Large intestine (tissue), 3 donors: ENCODE data around the gene TOP1. TPM values are rescaled to one million over a fixed set of nuclear protein-coding genes. Genes with fewer than 3 reads are reported as not detected.

Experiments used
- DNase-seq, 2 donors: peaks; one replicate each; pipeline versions ENCODE4 v3.0.0 to v3.0.0-alpha.2; 2013
- H3K27ac ChIP-seq: one replicate; pipeline ENCODE4 v1.5.1; 2013; ENCODE audit warnings: low read length
- H3K27me3 ChIP-seq: 2 replicates; pipeline ENCODE4 v1.6.1; 2013; ENCODE audit warnings: low read length; ENCODE audit not compliant: control insufficient read depth, insufficient read depth
- H3K36me3 ChIP-seq: 2 replicates; pipeline ENCODE4 v1.6.1; 2013; ENCODE audit warnings: low read length; ENCODE audit not compliant: control insufficient read depth, insufficient read depth
- H3K4me1 ChIP-seq: one replicate; pipeline ENCODE4 v1.6.1; 2013; ENCODE audit warnings: low read length; ENCODE audit not compliant: control insufficient read depth, insufficient read depth
- H3K4me3 ChIP-seq: one replicate; pipeline ENCODE4 v1.5.1; 2013; ENCODE audit warnings: low read length
- H3K9me3 ChIP-seq: one replicate; pipeline ENCODE4 v1.6.1; 2013; ENCODE audit warnings: mild to moderate bottlenecking, low read depth, low read length, moderate library complexity; ENCODE audit not compliant: control insufficient read depth
- WGBS: methylation state at CpG from one replicate; pipeline ENCODE4 v1.1.5; 2013; ENCODE audit warnings: low lambda C conversion rate; ENCODE audit not compliant: insufficient coverage; 5-methylcytosine and 5-hydroxymethylcytosine counted together
- polyA plus RNA-seq: library from polyadenylated mRNA; unstranded; fragments of 120-200 nt; gene quantifications from one replicate; pipeline ENCODE4 v1.2.1, GENCODE V29; 2013

TOP1 gene
- polyA plus RNA-seq, 1 donor: 79.5 TPM

- no CpG with 5 or more reads among the region's 2 CpGs for WGBS
- Histone ChIP-seq H3K27me3 (no peaks in the 10 kb centered on the region), H3K27ac (no peak overlapping the region), H3K36me3 (no peaks in the 10 kb centered on the region), H3K4me3 (no peak overlapping the region), H3K9me3 (no peaks in the 10 kb centered on the region), H3K4me1 (peaks cover 3% of the 10 kb centered on the region)
- DNase-seq: no peak
Observed at GRCh38 chr20:40991181-40991889, 37.3 kb upstream of the TOP1 start.

DNA sequence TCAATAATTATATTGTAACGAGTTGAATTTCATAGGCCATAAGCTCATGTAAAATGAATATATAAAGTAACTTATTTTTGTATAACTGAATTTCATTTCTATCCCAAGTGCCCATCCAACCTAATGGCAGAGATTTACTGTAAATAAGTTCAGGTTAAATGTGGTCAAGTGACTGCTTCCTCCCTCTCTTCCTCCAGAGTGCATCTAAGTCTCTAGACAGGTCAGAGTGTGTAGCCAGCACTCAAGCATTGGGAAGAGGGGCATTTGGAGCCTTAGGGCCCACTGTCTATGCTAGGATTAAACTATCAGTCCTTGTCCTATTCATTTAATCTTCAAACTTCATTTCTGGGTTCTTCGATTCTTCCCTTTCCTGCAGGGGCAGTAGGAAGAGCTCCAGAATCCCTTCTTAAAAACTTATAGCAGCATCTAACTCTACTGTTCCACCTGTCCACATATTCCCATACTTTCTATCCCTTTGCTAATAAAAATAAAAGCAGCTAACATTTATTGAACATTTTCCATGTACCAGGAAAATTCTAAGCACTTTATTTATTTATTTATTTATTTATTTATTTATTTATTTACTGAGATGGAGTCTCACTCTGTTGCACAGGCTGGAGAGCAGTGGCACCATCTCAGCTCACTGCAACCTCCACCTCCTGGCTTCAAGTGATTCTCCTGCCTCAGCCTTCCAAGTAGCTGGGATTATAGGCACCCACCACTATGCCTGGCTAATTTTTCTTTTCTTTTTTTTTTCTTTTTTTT lies 36.1 kb upstream of the TOP1 start:
- no peak overlapping the region for H3K27ac ChIP-seq
- H3K36me3 ChIP-seq: no peaks in the 10 kb centered on the region
- WGBS: 100% methylated on average over 2 of the region's 2 CpGs
- DNase-seq: no peak
- no peaks in the 10 kb centered on the region for H3K27me3 ChIP-seq
- no peak overlapping the region for H3K4me3 ChIP-seq
- no peaks in the 10 kb centered on the region for H3K9me3 ChIP-seq
- peaks cover 3% of the 10 kb centered on the region for H3K4me1 ChIP-seq

GRCh38 chr20:40993794-40994540 lies 34.7 kb upstream of the TOP1 start:
- no peaks in the 10 kb centered on the region for H3K9me3 ChIP-seq
- peaks cover 3% of the 10 kb centered on the region for H3K4me1 ChIP-seq
- no CpG with 5 or more reads among the region's 5 CpGs for whole genome bisulfite sequencing
- no peak overlapping the region for H3K4me3 ChIP-seq
- H3K27ac ChIP-seq: no peak overlapping the region
- H3K36me3 ChIP-seq: no peaks in the 10 kb centered on the region
- DNase-seq: no peak
- H3K27me3 ChIP-seq: no peaks in the 10 kb centered on the region

DNA sequence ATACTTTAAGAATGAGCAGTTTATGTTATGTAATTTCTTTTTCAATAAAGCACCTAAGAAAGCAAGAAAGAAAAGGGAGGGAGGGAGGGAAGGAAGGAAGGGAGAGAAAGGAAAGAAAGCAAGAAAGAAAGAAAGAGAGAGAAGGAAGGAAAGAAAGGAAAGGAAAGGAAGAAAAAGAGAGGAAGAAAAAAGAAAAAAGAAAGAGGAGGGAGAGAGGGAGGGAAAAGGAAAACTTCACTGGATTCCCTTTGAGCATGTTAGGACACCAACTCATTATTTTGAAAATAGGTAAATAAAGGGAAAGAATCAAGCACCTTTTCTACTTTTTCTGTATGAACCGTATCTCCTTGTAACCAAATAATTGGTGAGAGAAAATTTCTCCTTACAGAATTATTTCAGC lies 32.3 kb upstream of the TOP1 start:
- H3K4me3 ChIP-seq: no peak overlapping the region
- no peaks in the 10 kb centered on the region for H3K36me3 ChIP-seq
- no peak overlapping the region for H3K27ac ChIP-seq
- WGBS: no CpG with 5 or more reads among the region's 1 CpG
- no peaks in the 10 kb centered on the region for H3K9me3 ChIP-seq
- no peaks in the 10 kb centered on the region for H3K4me1 ChIP-seq
- no peak for DNase-seq
- H3K27me3 ChIP-seq: no peaks in the 10 kb centered on the region

DNA sequence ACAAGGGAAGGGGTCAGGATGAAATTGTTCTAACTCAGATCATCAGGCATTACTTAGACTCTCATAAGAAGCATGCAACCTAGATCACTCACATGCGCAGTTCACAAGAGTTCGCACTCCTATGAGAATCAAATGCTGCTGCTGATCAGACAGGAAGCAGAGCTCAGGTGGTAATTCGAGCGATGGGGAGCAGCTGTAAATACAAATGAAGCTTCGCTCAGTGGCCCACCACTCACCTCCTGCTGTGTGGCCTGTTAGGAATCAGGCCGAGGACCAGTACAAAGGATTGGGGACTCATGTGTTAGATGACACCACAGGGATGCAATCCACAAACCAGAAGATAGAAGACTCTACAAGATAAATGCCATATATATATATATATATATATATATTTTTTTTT lies 31.5 kb upstream of the TOP1 start:
- Histone ChIP-seq H3K27me3 (no peaks in the 10 kb centered on the region), H3K36me3 (no peaks in the 10 kb centered on the region), H3K27ac (no peak overlapping the region), H3K4me1 (no peaks in the 10 kb centered on the region), H3K9me3 (no peaks in the 10 kb centered on the region), H3K4me3 (no peak overlapping the region)
- DNase-seq: no peak
- no CpG with 5 or more reads among the region's 6 CpGs for WGBS

DNA sequence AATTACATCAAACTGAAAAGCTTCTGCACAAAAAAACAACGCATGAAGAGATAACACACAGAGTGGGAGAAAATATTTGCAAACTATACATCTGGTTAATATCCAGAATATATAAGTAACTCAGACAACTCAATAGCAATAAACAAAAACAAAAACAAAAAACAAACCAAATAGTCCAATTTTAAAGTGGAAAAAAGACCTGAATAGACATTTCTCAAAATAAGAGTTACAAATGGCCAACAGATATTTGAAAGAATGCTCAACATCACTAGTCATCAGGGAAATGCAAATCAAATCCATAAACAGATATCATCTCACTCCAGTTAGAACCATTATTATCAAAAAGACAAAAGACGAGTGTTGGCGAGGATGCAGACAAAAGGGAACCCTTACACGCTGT lies 28.8 kb upstream of the TOP1 start:
- Histone ChIP-seq H3K27ac (no peak overlapping the region), H3K4me3 (no peak overlapping the region), H3K9me3 (no peaks in the 10 kb centered on the region), H3K27me3 (no peaks in the 10 kb centered on the region), H3K36me3 (no peaks in the 10 kb centered on the region), H3K4me1 (peaks cover 15% of the 10 kb centered on the region)
- WGBS: 81% methylated on average over 4 of the region's 4 CpGs
- no peak for DNase-seq

DNA sequence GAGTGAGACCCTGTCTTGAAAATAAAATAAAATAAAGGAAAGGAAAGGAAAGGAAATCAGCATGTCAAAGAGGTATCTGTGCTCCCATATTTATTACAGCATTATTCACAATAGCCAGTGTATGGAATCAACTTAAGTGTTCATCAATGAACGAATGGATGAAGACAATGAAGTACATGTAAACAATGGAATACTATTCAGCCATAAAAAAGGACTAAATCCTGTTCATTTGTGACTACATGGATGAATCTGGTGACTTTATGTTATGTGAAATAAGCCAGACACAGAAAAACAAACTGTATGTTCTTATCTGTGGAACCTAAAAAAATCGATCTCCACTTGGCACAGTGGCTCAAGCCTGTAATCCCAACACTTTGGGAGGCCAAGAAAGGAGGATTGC lies 28.0 kb upstream of the TOP1 start:
- H3K36me3 ChIP-seq: no peaks in the 10 kb centered on the region
- H3K27me3 ChIP-seq: no peaks in the 10 kb centered on the region
- no peaks in the 10 kb centered on the region for H3K9me3 ChIP-seq
- H3K4me1 ChIP-seq: peaks cover 15% of the 10 kb centered on the region
- no peak overlapping the region for H3K27ac ChIP-seq
- H3K4me3 ChIP-seq: no peak overlapping the region
- no peak for DNase-seq
- 80% methylated on average over 1 of the region's 2 CpGs for WGBS

- Histone ChIP-seq H3K9me3 (peaks cover 5% of the 10 kb centered on the region), H3K4me3 (no peak overlapping the region), H3K36me3 (no peaks in the 10 kb centered on the region), H3K27ac (no peak overlapping the region), H3K4me1 (peaks cover 15% of the 10 kb centered on the region), H3K27me3 (no peaks in the 10 kb centered on the region)
- whole genome bisulfite sequencing: 100% methylated on average over 4 of the region's 4 CpGs
- no peak for DNase-seq
Observed at GRCh38 chr20:41001497-41001896, 27.1 kb upstream of the TOP1 start.

DNA sequence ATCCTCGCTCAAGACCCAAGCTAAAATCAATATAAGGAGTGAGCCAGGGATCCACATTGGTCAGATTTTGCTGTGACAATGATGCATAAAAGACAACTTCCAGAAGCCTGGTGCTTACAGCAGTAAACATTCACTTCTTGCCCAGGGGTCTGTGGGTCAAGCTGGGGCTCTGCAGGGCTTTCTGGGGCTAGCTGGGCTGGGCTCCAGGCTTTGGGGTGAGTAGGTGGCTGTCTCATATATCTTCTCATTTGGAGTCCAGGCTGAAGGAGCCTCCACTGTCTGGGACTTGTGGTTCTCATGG lies 25.8 kb upstream of the TOP1 start:
- DNase-seq: no peak
- Histone ChIP-seq H3K36me3 (no peaks in the 10 kb centered on the region), H3K27ac (peak overlapping the region; percentile 89), H3K4me3 (no peak overlapping the region), H3K9me3 (peaks cover 6% of the 10 kb centered on the region), H3K4me1 (peaks cover 15% of the 10 kb centered on the region), H3K27me3 (no peaks in the 10 kb centered on the region)
- WGBS: 100% methylated on average over 1 of the region's 1 CpG

DNA sequence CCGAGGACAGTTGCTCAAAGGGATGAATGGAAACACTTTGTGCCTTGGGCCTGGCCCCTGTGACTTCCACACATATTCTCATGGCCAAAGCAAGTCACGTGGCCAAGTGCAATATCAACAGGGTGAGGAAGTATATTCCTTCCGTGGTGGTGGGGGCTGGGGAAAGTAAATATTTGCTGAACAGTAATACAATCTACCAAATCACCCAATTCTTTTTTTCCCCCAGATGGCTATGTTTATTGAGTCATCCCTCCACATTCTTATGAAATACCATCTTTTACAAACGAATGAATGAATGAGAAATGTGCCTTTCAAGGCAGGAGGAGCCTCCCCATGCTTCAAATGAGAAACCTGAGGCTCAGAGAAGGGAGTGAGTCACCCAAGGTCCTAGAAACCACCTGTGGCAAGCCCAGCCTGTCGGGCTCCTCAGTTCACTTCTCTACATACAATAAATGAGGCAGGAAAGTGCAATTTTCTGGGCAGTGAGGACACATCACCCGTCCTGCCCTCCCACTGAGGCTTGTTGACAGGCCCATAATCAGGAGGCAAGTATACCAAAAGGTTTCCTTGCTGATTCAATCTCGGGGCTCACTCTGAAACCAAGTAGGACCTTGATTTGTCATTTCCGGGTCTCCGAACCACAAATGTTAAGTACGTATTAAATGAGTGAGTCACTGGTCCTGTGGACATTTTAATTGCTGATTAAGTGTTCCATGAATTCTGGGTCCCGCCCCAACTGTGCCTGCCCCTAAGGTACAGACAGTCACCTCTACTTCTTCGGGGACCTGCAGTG lies 25.3 kb upstream of the TOP1 start:
- peak overlapping the region; percentile 11 for H3K4me3 ChIP-seq
- DNase-seq: peak; percentile 68 to 93
- peaks cover 15% of the 10 kb centered on the region for H3K4me1 ChIP-seq
- no CpG with 5 or more reads among the region's 12 CpGs for WGBS
- peak overlapping the region; percentile 89 for H3K27ac ChIP-seq
- peaks cover 6% of the 10 kb centered on the region for H3K9me3 ChIP-seq
- H3K27me3 ChIP-seq: no peaks in the 10 kb centered on the region
- no peaks in the 10 kb centered on the region for H3K36me3 ChIP-seq
